Upper lobe of left lung (tissue), 6 donors: Measurements from ENCODE around the gene TOPAZ1. TPM values are rescaled to one million over a fixed set of nuclear protein-coding genes. Genes with fewer than 3 reads are reported as not detected.

Experiments
- ATAC-seq, 2 donors: fragments of 200-7000 bp; cut with Tn5 transposase; one replicate each; pipeline ENCODE4 v1.9.1; 2022; ENCODE audit warnings: mild to moderate bottlenecking in 2 of 2, moderate library complexity in 2 of 2; ENCODE audit not compliant: low FRiP score in 2 of 2
- DNase-seq, 2 donors: peaks; one replicate each; pipeline ENCODE4 v3.0.0-alpha.2; 2019 to 2020
- H3K27ac ChIP-seq, 4 donors: fragments of 200-600 bp; sonication (generic); one replicate each; pipeline ENCODE4 v1.5.1; 2016 to 2019
- H3K27me3 ChIP-seq, 4 donors: fragments of 200-600 bp; sonication (generic); one replicate each; pipeline ENCODE4 v1.5.1; 2017 to 2019
- H3K36me3 ChIP-seq, 4 donors: fragments of 200-600 bp; sonication (generic); one replicate each; pipeline ENCODE4 v1.5.1; 2016 to 2019
- H3K4me1 ChIP-seq, 4 donors: fragments of 200-600 bp; sonication (generic); one replicate each; pipeline ENCODE4 v1.5.1; 2018 to 2019
- H3K4me3 ChIP-seq, 4 donors: fragments of 200-600 bp; sonication (generic); one replicate each; pipeline ENCODE4 v1.5.1; 2017 to 2019; ENCODE audit warnings: mild to moderate bottlenecking in 2 of 4, moderate library complexity in 1 of 4
- H3K9me3 ChIP-seq, 4 donors: fragments of 200-600 bp; sonication (generic); one replicate each; pipeline ENCODE4 v1.5.1; 2018 to 2019
- CTCF ChIP-seq, 6 experiments: fragments of 450-650 bp in 4 of 6; fragments of 200-600 bp in 2 of 6; sonication (generic) in 2 of 6; IDR thresholded peaks; one replicate each; pipeline ENCODE4 v1.5.1; 2016 to 2019; ENCODE audit warnings: antibody characterized with exemption in 6 of 6
- EP300 ChIP-seq, 4 donors: sonication (generic); formaldehyde crosslinking; IDR thresholded peaks; one replicate each; pipeline ENCODE4 v1.5.1; 2017; ENCODE audit warnings: antibody characterized with exemption in 4 of 4, control low read depth in 2 of 4
- POLR2A ChIP-seq, 4 donors: fragments of 450-650 bp; IDR thresholded peaks; one replicate each; pipeline ENCODE4 v1.5.1; 2016 to 2017; ENCODE audit warnings: antibody characterized with exemption in 4 of 4, mild to moderate bottlenecking in 2 of 4
- POLR2AphosphoS5 ChIP-seq, 2 donors: sonication (generic); formaldehyde crosslinking; IDR thresholded peaks; one replicate each; pipeline ENCODE4 v1.5.1; 2017; ENCODE audit warnings: antibody characterized with exemption in 2 of 2
- WGBS, 2 donors: methylation state at CpG; one replicate each; pipeline ENCODE4 v1.1.5; 2017 to 2018; 5-methylcytosine and 5-hydroxymethylcytosine counted together
- total RNA-seq, 6 donors: library from RNA; depleted of rRNA in 4 of 6; stranded (reverse); fragments of >200 nt in 4 of 6; gene quantifications; one replicate each; pipeline versions ENCODE4 v1.1.0 to v1.2.1, GENCODE V29; 2016 to 2021
- donor health status: DM: no; HTN: no; CAD: no; lungs with moderate emphysema.
- donor health status: DM: no; HTN: yes; CAD: no; lungs with severe emphysema.

The TOPAZ1 gene
- total RNA-seq, 6 donors from 2014 or later: not detected

GRCh38 chr3:44318891-44319311 is 77.2 kb downstream of the TOPAZ1 start:
- no peak for TF ChIP-seq EP300 (IDR thresholded peaks at IDR 0.05)
- no peak for TF ChIP-seq CTCF (IDR thresholded peaks at IDR 0.05)
- TF ChIP-seq POLR2A (IDR thresholded peaks at IDR 0.05): no peak
- no peak for TF ChIP-seq POLR2AphosphoS5 (IDR thresholded peaks at IDR 0.05)
- H3K36me3 ChIP-seq: no peaks in the 10 kb centered on the region
- no peak for DNase-seq

GRCh38 chr3:44321335-44321734 is 79.6 kb downstream of the TOPAZ1 start:
- H3K27ac ChIP-seq: no peak overlapping the region
- ATAC-seq: no peak
- no peaks in the 10 kb centered on the region for H3K9me3 ChIP-seq
- no peak for TF ChIP-seq POLR2A (IDR thresholded peaks at IDR 0.05)
- TF ChIP-seq CTCF (IDR thresholded peaks at IDR 0.05): no peak
- no peak for TF ChIP-seq POLR2AphosphoS5 (IDR thresholded peaks at IDR 0.05)
- TF ChIP-seq EP300 (IDR thresholded peaks at IDR 0.05): no peak
- 38 to 47% methylated on average over 3 of the region's 3 CpGs for whole genome bisulfite sequencing, 2 donors
- no peaks in the 10 kb centered on the region for H3K4me1 ChIP-seq
- no peaks in the 10 kb centered on the region for H3K27me3 ChIP-seq
- DNase-seq: no peak
- H3K4me3 ChIP-seq: no peak overlapping the region
- H3K36me3 ChIP-seq: no peaks in the 10 kb centered on the region

More at GRCh38 chr3:44318891-44319311, 77.2 kb downstream of the TOPAZ1 start:
- H3K4me1 ChIP-seq: no peaks in the 10 kb centered on the region
- whole genome bisulfite sequencing, 2 donors: 44 to 56% methylated on average over 8 of the region's 8 CpGs
- H3K27me3 ChIP-seq: no peaks in the 10 kb centered on the region
- no peaks in the 10 kb centered on the region for H3K9me3 ChIP-seq
- no peak for ATAC-seq
- no peak overlapping the region for H3K27ac ChIP-seq
- no peak overlapping the region for H3K4me3 ChIP-seq

DNA sequence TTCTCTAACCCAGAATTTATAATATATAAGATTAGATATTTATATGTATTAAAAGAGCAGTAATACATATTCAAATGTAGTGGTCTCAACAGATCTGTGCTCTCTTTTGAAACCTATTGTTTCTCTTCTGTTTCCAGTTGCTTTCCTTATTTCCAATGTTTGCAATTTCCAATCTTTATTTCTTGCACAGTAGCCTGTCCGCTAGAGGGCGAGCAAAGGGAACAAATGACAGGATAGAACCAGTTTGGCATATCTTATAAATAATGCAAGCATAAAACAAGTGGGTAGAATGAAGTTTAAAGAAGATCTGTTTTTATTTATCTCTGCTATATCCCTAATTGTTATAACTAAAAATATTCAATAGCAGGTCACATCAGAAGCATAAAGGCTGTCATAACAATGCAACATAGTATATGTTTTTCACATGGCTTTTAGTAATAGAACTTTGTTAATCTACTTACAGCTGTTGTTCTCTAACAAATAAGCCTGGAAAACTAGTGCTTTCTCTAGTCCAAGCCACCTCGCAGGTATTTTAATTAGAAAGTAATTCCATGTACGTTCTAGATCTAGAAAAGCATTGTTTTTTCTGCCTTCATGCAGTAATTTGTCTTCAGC is 81.8 kb downstream of the TOPAZ1 start:
- TF ChIP-seq POLR2AphosphoS5 (IDR thresholded peaks at IDR 0.05) (no peak), POLR2A (IDR thresholded peaks at IDR 0.05) (no peak), CTCF (IDR thresholded peaks at IDR 0.05) (peak; percentile 64 to 80 (median 70)), EP300 (IDR thresholded peaks at IDR 0.05) (no peak)
- no peaks in the 10 kb centered on the region for H3K27me3 ChIP-seq
- no peaks in the 10 kb centered on the region for H3K9me3 ChIP-seq
- ATAC-seq (peak; percentile 53 to 72), DNase-seq (peak in 1 of 2 donors; percentile 68)
- no peaks in the 10 kb centered on the region for H3K4me1 ChIP-seq
- H3K27ac ChIP-seq: no peak overlapping the region
- 2 to 5% methylated on average over 4 of the region's 4 CpGs for WGBS, 2 donors
- no peaks in the 10 kb centered on the region for H3K36me3 ChIP-seq
- no peak overlapping the region for H3K4me3 ChIP-seq

DNA sequence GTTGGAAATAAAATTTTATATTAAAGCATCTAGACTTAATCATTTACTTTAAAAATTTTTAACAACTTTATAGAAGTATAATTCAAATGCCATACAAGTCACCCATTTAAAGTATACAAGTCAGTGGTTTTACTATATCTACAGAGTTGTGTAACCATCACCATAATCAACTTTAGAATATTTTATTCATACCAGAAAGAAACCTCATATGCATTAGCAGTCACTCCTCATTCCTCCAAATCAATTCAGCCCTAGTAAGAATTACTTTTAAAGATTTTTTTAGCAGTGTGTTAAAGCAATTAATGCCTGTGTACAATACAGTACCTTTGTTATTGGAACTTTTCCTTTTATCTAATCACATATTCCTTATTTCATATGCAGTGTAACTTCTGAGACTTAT is 82.9 kb downstream of the TOPAZ1 start:
- Histone ChIP-seq H3K4me1 (no peaks in the 10 kb centered on the region), H3K4me3 (no peak overlapping the region), H3K27ac (no peak overlapping the region), H3K36me3 (no peaks in the 10 kb centered on the region), H3K9me3 (no peaks in the 10 kb centered on the region), H3K27me3 (no peaks in the 10 kb centered on the region)
- ATAC-seq (no peak), DNase-seq (no peak)
- no peak for TF ChIP-seq POLR2A (IDR thresholded peaks at IDR 0.05)
- no peak for TF ChIP-seq CTCF (IDR thresholded peaks at IDR 0.05)
- TF ChIP-seq POLR2AphosphoS5 (IDR thresholded peaks at IDR 0.05): no peak
- no peak for TF ChIP-seq EP300 (IDR thresholded peaks at IDR 0.05)

- DNase-seq (no peak), ATAC-seq (no peak)
- no peaks in the 10 kb centered on the region for H3K4me1 ChIP-seq
- TF ChIP-seq CTCF (IDR thresholded peaks at IDR 0.05) (no peak), EP300 (IDR thresholded peaks at IDR 0.05) (no peak), POLR2AphosphoS5 (IDR thresholded peaks at IDR 0.05) (no peak), POLR2A (IDR thresholded peaks at IDR 0.05) (no peak)
- H3K27me3 ChIP-seq: no peaks in the 10 kb centered on the region
- H3K36me3 ChIP-seq: no peaks in the 10 kb centered on the region
- no peaks in the 10 kb centered on the region for H3K9me3 ChIP-seq
- no peak overlapping the region for H3K27ac ChIP-seq
- 38 to 46% methylated on average over 2 of the region's 2 CpGs for WGBS, 2 donors
- H3K4me3 ChIP-seq: no peak overlapping the region
Observed at GRCh38 chr3:44326019-44326418, 84.3 kb downstream of the TOPAZ1 start.
